ENCODE measurements around the gene KCP.

Gene KCP

GRCh38 chr7:128937647-128938543 lies 27.4 kb upstream of the KCP start, which contains the start of gene IRF5:
IRF5 (plus strand) TSS chr7:128937927; CDS start chr7:128942082, 4,155 bp downstream.
- H3K4me3 ChIP-seq (ENCODE audit: low read depth, low read length), result peak within 1 kb of the TSS; percentile 83
- peak; percentile 84 for DNase-seq (ENCODE audit: low read depth)
- TF ChIP-seq, protein P1, sequence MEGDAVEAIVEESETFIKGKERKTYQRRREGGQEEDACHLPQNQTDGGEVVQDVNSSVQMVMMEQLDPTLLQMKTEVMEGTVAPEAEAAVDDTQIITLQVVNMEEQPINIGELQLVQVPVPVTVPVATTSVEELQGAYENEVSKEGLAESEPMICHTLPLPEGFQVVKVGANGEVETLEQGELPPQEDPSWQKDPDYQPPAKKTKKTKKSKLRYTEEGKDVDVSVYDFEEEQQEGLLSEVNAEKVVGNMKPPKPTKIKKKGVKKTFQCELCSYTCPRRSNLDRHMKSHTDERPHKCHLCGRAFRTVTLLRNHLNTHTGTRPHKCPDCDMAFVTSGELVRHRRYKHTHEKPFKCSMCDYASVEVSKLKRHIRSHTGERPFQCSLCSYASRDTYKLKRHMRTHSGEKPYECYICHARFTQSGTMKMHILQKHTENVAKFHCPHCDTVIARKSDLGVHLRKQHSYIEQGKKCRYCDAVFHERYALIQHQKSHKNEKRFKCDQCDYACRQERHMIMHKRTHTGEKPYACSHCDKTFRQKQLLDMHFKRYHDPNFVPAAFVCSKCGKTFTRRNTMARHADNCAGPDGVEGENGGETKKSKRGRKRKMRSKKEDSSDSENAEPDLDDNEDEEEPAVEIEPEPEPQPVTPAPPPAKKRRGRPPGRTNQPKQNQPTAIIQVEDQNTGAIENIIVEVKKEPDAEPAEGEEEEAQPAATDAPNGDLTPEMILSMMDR (IDR thresholded peaks at IDR 0.05; ENCODE audit: insufficient read depth, low read depth, low read length, missing control alignments), result no peak

- TF ChIP-seq, protein P1 (IDR thresholded peaks at IDR 0.05; ENCODE audit: insufficient read depth, low read depth, low read length, missing control alignments), result no peak
- peak overlapping the region; percentile 83 for H3K4me3 ChIP-seq (ENCODE audit: low read depth, low read length)
- no peak for DNase-seq (ENCODE audit: low read depth)
Measured at GRCh38 chr7:128937271-128937646, 26.8 kb upstream of the KCP start.

DNA sequence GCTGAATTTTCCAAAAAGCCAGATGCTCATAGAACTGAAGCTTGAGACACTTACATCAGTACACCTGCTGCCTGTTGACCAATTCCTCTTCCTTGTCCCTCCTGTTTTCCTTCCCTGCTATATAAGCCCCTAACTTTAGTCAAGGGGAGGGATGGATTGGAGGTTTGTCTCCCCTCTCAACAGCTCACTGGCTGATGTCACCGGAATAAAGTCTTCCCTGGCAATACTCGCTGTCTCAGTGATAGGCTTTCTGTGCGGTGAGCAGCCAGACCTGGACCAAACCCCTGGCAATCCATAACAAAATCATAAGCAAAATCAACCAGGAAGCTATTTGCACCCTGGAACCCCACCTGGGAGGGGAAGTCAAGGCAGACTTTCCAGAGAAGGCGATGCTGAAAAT lies 26.3 kb upstream of the KCP start:
- TF ChIP-seq, protein P1 (IDR thresholded peaks at IDR 0.05; ENCODE audit: insufficient read depth, low read depth, low read length, missing control alignments), result no peak
- peak overlapping the region; percentile 83 for H3K4me3 ChIP-seq (ENCODE audit: low read depth, low read length)

GRCh38 chr7:128935342-128935730 lies 24.8 kb upstream of the KCP start:
- TF ChIP-seq, protein P1 (IDR thresholded peaks at IDR 0.05; ENCODE audit: insufficient read depth, low read depth, low read length, missing control alignments), result no peak
- peak overlapping the region; percentile 83 for H3K4me3 ChIP-seq (ENCODE audit: low read depth, low read length)
- DNase-seq (ENCODE audit: low read depth), result peak; percentile 46

More for the DNA sequence above, 26.3 kb upstream of the KCP start:
- peak; percentile 30 for DNase-seq (ENCODE audit: low read depth)

GRCh38 chr7:128934361-128935341 lies 24.1 kb upstream of the KCP start:
- TF ChIP-seq, protein P1 (IDR thresholded peaks at IDR 0.05; ENCODE audit: insufficient read depth, low read depth, low read length, missing control alignments), result no peak
- H3K4me3 ChIP-seq (ENCODE audit: low read depth, low read length), result peak overlapping the region; percentile 83

GRCh38 chr7:128933180-128933891 lies 22.8 kb upstream of the KCP start:
- DNase-seq (ENCODE audit: low read depth), result peak; percentile 92
- TF ChIP-seq, protein P1 (IDR thresholded peaks at IDR 0.05; ENCODE audit: insufficient read depth, low read depth, low read length, missing control alignments), result peak; percentile 3
- H3K4me3 ChIP-seq (ENCODE audit: low read depth, low read length), result peak overlapping the region; percentile 83

More at GRCh38 chr7:128934361-128935341, 24.1 kb upstream of the KCP start:
- DNase-seq (ENCODE audit: low read depth), result peak; percentile 93
